Pancreas (tissue), 10 donors: ENCODE measurements around the gene TK1. TPM values are rescaled to one million over a fixed set of nuclear protein-coding genes. Genes with fewer than 3 reads are reported as not detected.

Experiments used
- ATAC-seq, 4 donors: fragments of 200-7000 bp; cut with Tn5 transposase; one replicate each; pipeline versions ENCODE4 v1.8.0 to v1.9.1; 2020; ENCODE audit warnings: mild to moderate bottlenecking in 4 of 4, moderate library complexity in 4 of 4
- DNase-seq, 6 donors: peaks; one replicate each; pipeline ENCODE4 v3.0.0-alpha.2; 2020
- FAIRE-seq: peaks from 2 replicates; lab custom pipeline; 2012; peaks lifted over from hg19 to GRCh38; lab: Jason Lieb, UNC
- H3K27ac ChIP-seq, 4 donors: fragments of 200-600 bp; sonication (generic); 1 replicate in 3 of 4; 2 replicates in 1 of 4; pipeline versions ENCODE4 v1.5.0 to v1.8.0; 2020
- H3K27me3 ChIP-seq, 4 donors: fragments of 200-600 bp; one replicate each; pipeline ENCODE4 v1.8.0; 2021
- H3K36me3 ChIP-seq, 3 donors: fragments of 200-600 bp; sonication (generic) in 1 of 3; one replicate each; pipeline versions ENCODE4 v1.5.0 to v1.8.0; 2020 to 2021
- H3K4me1 ChIP-seq, 3 donors: fragments of 200-600 bp; one replicate each; pipeline ENCODE4 v1.8.0; 2021
- H3K4me3 ChIP-seq, 4 donors: fragments of 200-600 bp; sonication (generic) in 2 of 4; one replicate each; pipeline versions ENCODE4 v1.5.0 to v1.8.0; 2020 to 2021
- H3K9me3 ChIP-seq, 4 donors: fragments of 200-600 bp; one replicate each; pipeline ENCODE4 v1.8.0; 2021
- WGBS, 2 donors: extraction: QIAGEN DNeasy Blood & Tissue Kit; methylation state at CpG; one replicate each; pipeline ENCODE4 v1.1.7; 2013; 5-methylcytosine and 5-hydroxymethylcytosine counted together
- intact Hi-C, 3 donors: fragments of 100-400 bp; cut with DNase I; formaldehyde crosslinking; loops; one replicate each; pipeline versions ENCODE4 v1.11.1 to v1.14.2; 2022
- polyA plus RNA-seq, 2 donors: library from polyadenylated mRNA; stranded (reverse); fragments of 200-250 nt; gene quantifications; one replicate each; pipeline ENCODE4 v1.2.3, GENCODE V29; 2013
- total RNA-seq, 6 donors: library from RNA; stranded (reverse); fragmentation: NEBNext Ultra II Directional in 4 of 6; extraction: Animal tissue kit (Norgen Biotek cat#: 25700) in 4 of 6; gene quantifications; one replicate each; pipeline versions ENCODE4 v1.2.1 to v1.2.4, GENCODE V29; 2021 to 2023
- TF ChIP-seq, protein P1 (sequence below), 4 donors: fragments of 200-600 bp; sonication (generic) in 3 of 4; IDR thresholded peaks; one replicate each; pipeline versions ENCODE4 v1.5.0 to v1.8.0; 2021; ENCODE audit warnings: antibody characterized with exemption in 4 of 4
- donor health status: healthy with polysubstance abuse.
- donor health status: DM: no; HTN: no; CAD: no; lungs with moderate emphysema.
- donor health status: DM: no; HTN: no; CAD: no.
- donor health status: control.
- donor health status: control.
- donor health status: Bipolar disorder and iron deficiency.
- donor health status: DM: yes; HTN: yes; CAD: no.
- donor health status: DM: no; HTN: no; CAD: no.
- donor health status: DM: no; HTN: no; CAD: no.
- donor health status: DM: yes; HTN: yes; CAD: no.

Gene TK1
- total and polyA plus RNA-seq, 8 donors = 1.2 to 4.2 (median 2.6) TPM

DNA sequence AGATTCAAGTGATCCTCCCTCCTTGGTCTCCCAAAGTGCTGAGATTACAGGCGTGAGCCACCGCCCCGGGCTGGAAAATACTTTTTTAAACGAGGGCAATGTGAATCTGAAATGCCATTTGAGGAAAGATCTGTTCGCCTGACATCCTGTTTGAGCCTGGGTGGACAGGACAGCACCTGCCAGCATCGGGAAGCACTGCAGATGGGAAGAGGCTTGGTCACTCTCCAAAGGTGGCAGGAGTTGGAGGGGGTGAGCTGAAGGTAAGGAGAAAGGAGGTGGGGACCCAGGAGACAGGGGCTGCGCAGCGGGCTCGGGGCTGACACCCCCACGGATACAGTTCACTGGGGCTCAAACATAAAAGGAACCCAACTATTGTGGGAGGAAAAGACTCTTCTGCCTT is 23.3 kb upstream of the TK1 start:
- ATAC-seq = no peak
- Histone ChIP-seq H3K36me3 (no peaks in the 10 kb centered on the region), H3K4me1 (peaks cover 0 to 4% (median 0%) of the 10 kb centered on the region in 3 donors), H3K27ac (no peak overlapping the region), H3K9me3 (no peaks in the 10 kb centered on the region), H3K4me3 (no peak overlapping the region), H3K27me3 (no peaks in the 10 kb centered on the region)
- TF ChIP-seq, protein P1, sequence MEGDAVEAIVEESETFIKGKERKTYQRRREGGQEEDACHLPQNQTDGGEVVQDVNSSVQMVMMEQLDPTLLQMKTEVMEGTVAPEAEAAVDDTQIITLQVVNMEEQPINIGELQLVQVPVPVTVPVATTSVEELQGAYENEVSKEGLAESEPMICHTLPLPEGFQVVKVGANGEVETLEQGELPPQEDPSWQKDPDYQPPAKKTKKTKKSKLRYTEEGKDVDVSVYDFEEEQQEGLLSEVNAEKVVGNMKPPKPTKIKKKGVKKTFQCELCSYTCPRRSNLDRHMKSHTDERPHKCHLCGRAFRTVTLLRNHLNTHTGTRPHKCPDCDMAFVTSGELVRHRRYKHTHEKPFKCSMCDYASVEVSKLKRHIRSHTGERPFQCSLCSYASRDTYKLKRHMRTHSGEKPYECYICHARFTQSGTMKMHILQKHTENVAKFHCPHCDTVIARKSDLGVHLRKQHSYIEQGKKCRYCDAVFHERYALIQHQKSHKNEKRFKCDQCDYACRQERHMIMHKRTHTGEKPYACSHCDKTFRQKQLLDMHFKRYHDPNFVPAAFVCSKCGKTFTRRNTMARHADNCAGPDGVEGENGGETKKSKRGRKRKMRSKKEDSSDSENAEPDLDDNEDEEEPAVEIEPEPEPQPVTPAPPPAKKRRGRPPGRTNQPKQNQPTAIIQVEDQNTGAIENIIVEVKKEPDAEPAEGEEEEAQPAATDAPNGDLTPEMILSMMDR (IDR thresholded peaks at IDR 0.05) = no peak
- DNase-seq = no peak
- 71 to 75% methylated on average over 10 of the region's 10 CpGs for WGBS, 2 donors
- no peak for FAIRE-seq
- intact Hi-C loops = no loop called here

- ATAC-seq (no peak), DNase-seq (no peak), FAIRE-seq (no peak)
- Histone ChIP-seq H3K36me3 (peaks cover 0 to 4% (median 0%) of the 10 kb centered on the region in 3 donors), H3K27me3 (no peaks in the 10 kb centered on the region), H3K4me3 (no peak overlapping the region), H3K9me3 (no peaks in the 10 kb centered on the region), H3K27ac (no peak overlapping the region), H3K4me1 (no peaks in the 10 kb centered on the region)
- TF ChIP-seq, protein P1 (IDR thresholded peaks at IDR 0.05) = no peak
- WGBS, 2 donors = 59 to 65% methylated on average over 3 of the region's 3 CpGs
- intact Hi-C loops = no loop called here
Observed at GRCh38 chr17:78208486-78208885, 21.6 kb upstream of the TK1 start.

- H3K27ac ChIP-seq = no peak overlapping the region
Observed at GRCh38 chr17:78206298-78206697, 19.4 kb upstream of the TK1 start.

GRCh38 chr17:78205124-78205775 is 18.4 kb upstream of the TK1 start:
- H3K4me1 ChIP-seq = no peaks in the 10 kb centered on the region
- DNase-seq (no peak), FAIRE-seq (no peak)

More at GRCh38 chr17:78206298-78206697, 19.4 kb upstream of the TK1 start:
- TF ChIP-seq, protein P1 (IDR thresholded peaks at IDR 0.05) = no peak
- Histone ChIP-seq H3K36me3 (peaks cover 0 to 10% (median 0%) of the 10 kb centered on the region in 3 donors), H3K9me3 (no peaks in the 10 kb centered on the region), H3K4me3 (no peak overlapping the region), H3K4me1 (no peaks in the 10 kb centered on the region), H3K27me3 (no peaks in the 10 kb centered on the region)
- WGBS, 2 donors = 74 to 87% methylated on average over 7 of the region's 7 CpGs
- DNase-seq (no peak), FAIRE-seq (no peak), ATAC-seq (no peak)
- intact Hi-C loops = no loop called here

More at GRCh38 chr17:78205124-78205775, 18.4 kb upstream of the TK1 start:
- Histone ChIP-seq H3K27me3 (no peaks in the 10 kb centered on the region), H3K36me3 (peaks cover 0 to 10% (median 0%) of the 10 kb centered on the region in 3 donors), H3K4me3 (no peak overlapping the region), H3K9me3 (no peaks in the 10 kb centered on the region), H3K27ac (no peak overlapping the region)
- peak in 1 of 4 donors; percentile 11 for ATAC-seq
- 89 to 90% methylated on average over 17 of the region's 17 CpGs for WGBS, 2 donors
- intact Hi-C loops = no loop called here
- TF ChIP-seq, protein P1 (IDR thresholded peaks at IDR 0.05) = no peak
